ENCODE results near the gene GATA3.
A peak's percentile ranks its signal among the peaks of the same experiment; 100 is the strongest.

GATA3 gene

GRCh38 chr10:8049865-8050555, 4.5 kb upstream of the GATA3 start:
- peak overlapping the region; percentile 86 for H3K27ac ChIP-seq
- TF ChIP-seq ZFX (IDR thresholded peaks at IDR 0.05; ENCODE audit: borderline replicate concordance) (no peak), CTCF (IDR thresholded peaks at IDR 0.05) (no peak; the same call in 1 of the 2 replicates)

- peak overlapping the region; percentile 86 for H3K27ac ChIP-seq
- TF ChIP-seq CTCF (IDR thresholded peaks at IDR 0.05) (no peak), ZFX (IDR thresholded peaks at IDR 0.05; ENCODE audit: borderline replicate concordance) (no peak)
These were observed 3.9 kb upstream of the GATA3 start for GRCh38 chr10:8050556-8051108.

- peak overlapping the region; percentile 86 for H3K27ac ChIP-seq
These were observed 3.2 kb upstream of the GATA3 start for GRCh38 chr10:8051109-8051821.

GRCh38 chr10:8051851-8052257, 2.6 kb upstream of the GATA3 start:
- TF ChIP-seq ZFX (IDR thresholded peaks at IDR 0.05; ENCODE audit: borderline replicate concordance) (no peak), CTCF (IDR thresholded peaks at IDR 0.05) (no peak)
- peak overlapping the region; percentile 86 for H3K27ac ChIP-seq

More at GRCh38 chr10:8051109-8051821, 3.2 kb upstream of the GATA3 start:
- TF ChIP-seq ZFX (IDR thresholded peaks at IDR 0.05; ENCODE audit: borderline replicate concordance) (no peak), CTCF (IDR thresholded peaks at IDR 0.05) (no peak)

GRCh38 chr10:8052341-8052955, 2.0 kb upstream of the GATA3 start:
- H3K27ac ChIP-seq, result peak overlapping the region; percentile 86
- TF ChIP-seq ZFX (IDR thresholded peaks at IDR 0.05; ENCODE audit: borderline replicate concordance) (no peak), CTCF (IDR thresholded peaks at IDR 0.05) (no peak)

- H3K27ac ChIP-seq, result peak overlapping the region; percentile 86
- no peak for TF ChIP-seq CTCF (IDR thresholded peaks at IDR 0.05)
- no peak for TF ChIP-seq ZFX (IDR thresholded peaks at IDR 0.05; ENCODE audit: borderline replicate concordance)
These were observed 1.5 kb upstream of the GATA3 start for GRCh38 chr10:8052956-8053445.

Data from 22Rv1 (cell line).